Adipocyte (in vitro differentiated cells): ENCODE measurements around the gene OS9.
"Not testable (repeated sequence)": the region's sequence is repeated elsewhere in the genome, so short reads cannot be mapped to it uniquely, and the experiment has no call there.

ENCODE experiments used
- DNase-seq: peaks from one replicate; pipeline ENCODE4 v3.0.0-alpha.2; 2015; ENCODE audit warnings: low read depth
- H3K27me3 ChIP-seq: replicated peaks from 2 replicates; pipeline ENCODE4 v1.7.0; 2013; ENCODE audit warnings: mild to moderate bottlenecking, low read length, moderate library complexity; ENCODE audit not compliant: control insufficient read depth, insufficient read depth
- H3K36me3 ChIP-seq: 2 replicates; pipeline ENCODE4 v1.7.0; 2013; ENCODE audit warnings: low read length, mild to moderate bottlenecking, moderate library complexity; ENCODE audit not compliant: control insufficient read depth, insufficient read depth, severe bottlenecking
- H3K4me1 ChIP-seq: 2 replicates; pipeline ENCODE4 v1.7.0; 2013; ENCODE audit warnings: mild to moderate bottlenecking, low read length, moderate library complexity; ENCODE audit not compliant: control insufficient read depth, insufficient read depth
- H3K4me3 ChIP-seq: 2 replicates; pipeline ENCODE4 v1.7.0; 2013; ENCODE audit warnings: mild to moderate bottlenecking, low read length, moderate library complexity
- H3K9ac ChIP-seq: 2 replicates; pipeline ENCODE4 v1.7.0; 2013; ENCODE audit warnings: mild to moderate bottlenecking, low read length, moderate library complexity
- H3K9me3 ChIP-seq: 2 replicates; pipeline ENCODE4 v1.7.0; 2013; ENCODE audit warnings: mild to moderate bottlenecking, low read length, moderate library complexity; ENCODE audit not compliant: control insufficient read depth

OS9 gene

DNA sequence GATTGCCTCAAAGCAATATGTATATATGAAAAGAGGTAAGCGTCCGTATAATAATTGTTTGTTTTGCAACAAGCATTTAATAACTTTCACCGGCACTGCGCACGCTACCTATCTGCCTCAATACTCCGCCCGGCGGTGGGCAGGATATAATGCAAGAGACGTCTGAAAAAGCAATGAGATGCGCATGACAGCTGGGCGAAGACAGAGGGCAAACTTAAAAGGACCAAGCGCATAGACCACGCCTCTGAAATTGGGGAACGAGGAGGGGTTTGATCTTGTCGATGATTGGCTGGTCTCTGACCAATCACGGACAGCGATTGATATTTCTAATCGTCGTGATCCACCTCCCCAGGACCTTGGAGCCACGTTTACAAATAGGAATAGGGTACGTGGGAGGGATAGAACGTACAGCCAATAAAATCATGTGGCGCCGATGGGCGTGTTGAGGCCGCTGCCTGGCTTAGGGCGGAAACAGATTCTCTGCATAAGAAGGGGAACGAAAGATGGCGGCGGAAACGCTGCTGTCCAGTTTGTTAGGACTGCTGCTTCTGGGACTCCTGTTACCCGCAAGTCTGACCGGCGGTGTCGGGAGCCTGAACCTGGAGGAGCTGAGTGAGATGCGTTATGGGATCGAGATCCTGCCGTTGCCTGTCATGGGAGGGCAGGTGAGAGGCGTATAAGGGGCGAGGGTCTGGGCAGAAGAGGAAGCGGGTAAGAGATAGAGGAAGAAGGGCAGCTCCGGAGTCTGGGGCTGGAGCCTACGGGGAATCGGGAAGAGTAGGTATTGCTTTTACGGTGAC lies at the start of gene OS9:
Gene OS9 (plus strand): TSS at position 474 of the 800 bp plus-strand sequence. CDS start 30 bp downstream, at position 504.
- H3K9me3 ChIP-seq = no peaks in the 10 kb centered on the region

GRCh38 chr12:57645990-57646658 lies 47.8 kb upstream of the OS9 start:
- Histone ChIP-seq H3K27me3 (peaks cover 16% of the 10 kb centered on the region), H3K9me3 (peaks cover 13% of the 10 kb centered on the region)
- DNase-seq, H3K9ac ChIP-seq, H3K36me3 ChIP-seq, H3K4me1 ChIP-seq, H3K4me3 ChIP-seq: not testable (repeated sequence)

More for the DNA sequence above, at the start of gene OS9:
- Histone ChIP-seq H3K9ac (peak within 1 kb of the TSS; percentile 99), H3K36me3 (peaks cover 29% of the 10 kb centered on the region), H3K27me3 (no peaks in the 10 kb centered on the region), H3K4me1 (peaks cover 12% of the 10 kb centered on the region), H3K4me3 (peak within 1 kb of the TSS; percentile 99)
- DNase-seq = peak; percentile 100

GRCh38 chr12:57646659-57647049 lies 47.3 kb upstream of the OS9 start:
- Histone ChIP-seq H3K27me3 (peaks cover 10% of the 10 kb centered on the region), H3K9me3 (peaks cover 13% of the 10 kb centered on the region)
- not testable (repeated sequence) for H3K9ac ChIP-seq, H3K36me3 ChIP-seq, H3K4me3 ChIP-seq, H3K4me1 ChIP-seq, DNase-seq

DNA sequence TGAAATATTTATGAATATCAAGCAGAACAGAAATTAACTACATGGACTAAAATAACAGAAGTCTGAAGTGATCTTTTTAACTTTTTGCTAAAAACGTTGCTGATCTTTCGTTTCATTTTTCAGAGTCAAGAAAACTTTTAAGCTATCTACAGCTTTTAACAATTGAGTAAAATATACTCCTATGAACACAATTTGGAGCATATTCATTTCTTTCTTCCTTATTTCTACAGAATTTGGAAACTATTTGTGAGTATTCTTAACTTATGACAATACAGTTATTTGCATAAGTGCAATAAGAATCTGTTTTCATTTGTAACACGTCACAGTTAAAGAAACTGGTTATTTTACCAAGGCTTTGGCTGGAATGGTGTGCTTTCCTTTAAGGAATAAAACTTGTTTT lies 39.9 kb upstream of the OS9 start:
- no peak for DNase-seq
- H3K27me3 ChIP-seq = no peaks in the 10 kb centered on the region
- H3K9ac ChIP-seq = no peak overlapping the region
- no peaks in the 10 kb centered on the region for H3K4me1 ChIP-seq
- no peak overlapping the region for H3K4me3 ChIP-seq
- no peaks in the 10 kb centered on the region for H3K36me3 ChIP-seq
- peaks cover 4% of the 10 kb centered on the region for H3K9me3 ChIP-seq

GRCh38 chr12:57655541-57656240 lies 38.2 kb upstream of the OS9 start:
- no peaks in the 10 kb centered on the region for H3K4me1 ChIP-seq
- DNase-seq = no peak
- H3K27me3 ChIP-seq = no peaks in the 10 kb centered on the region
- H3K9ac ChIP-seq = no peak overlapping the region
- H3K4me3 ChIP-seq = no peak overlapping the region
- H3K9me3 ChIP-seq = peaks cover 4% of the 10 kb centered on the region
- H3K36me3 ChIP-seq = no peaks in the 10 kb centered on the region

DNA sequence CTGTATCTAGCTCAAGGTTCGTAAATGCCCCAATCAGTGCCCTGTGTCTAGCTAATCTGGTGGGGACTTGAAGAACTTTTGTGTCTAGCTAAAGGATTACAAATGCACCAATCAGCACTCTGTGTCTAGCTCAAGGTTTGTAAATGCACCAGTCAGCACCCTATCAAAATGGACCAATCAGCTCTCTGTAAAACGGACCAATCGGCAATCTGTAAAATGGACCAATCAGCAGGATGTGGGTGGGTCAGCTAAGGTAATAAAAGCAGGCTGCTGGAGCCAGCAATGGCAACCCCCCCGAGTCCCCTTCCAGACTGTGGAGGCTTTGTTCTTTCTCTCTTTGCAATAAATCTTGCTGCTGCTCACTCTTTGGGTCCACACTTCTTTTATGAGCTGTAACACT lies 37.5 kb upstream of the OS9 start:
- H3K36me3 ChIP-seq, DNase-seq, H3K4me1 ChIP-seq, H3K9me3 ChIP-seq, H3K9ac ChIP-seq, H3K27me3 ChIP-seq, H3K4me3 ChIP-seq: not testable (repeated sequence)

DNA sequence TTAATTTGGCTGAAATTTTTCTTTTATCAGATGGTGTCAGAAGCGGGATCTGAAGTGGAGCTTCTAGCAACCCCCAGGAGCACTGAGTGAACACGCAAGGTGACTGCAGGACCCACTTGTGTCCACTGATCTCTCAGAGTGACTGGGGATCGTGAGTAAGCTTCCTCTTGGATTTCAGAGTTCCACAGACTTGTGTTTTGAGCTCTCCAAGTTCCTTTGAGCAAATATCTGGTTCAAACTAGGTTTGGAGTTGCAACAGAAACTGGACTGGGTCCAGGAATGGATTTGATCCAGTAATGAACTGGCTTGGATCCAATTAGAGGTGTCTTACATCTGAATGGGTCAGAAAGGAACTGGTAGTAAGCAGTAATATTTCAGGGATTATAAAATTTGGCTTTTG lies 36.2 kb upstream of the OS9 start:
- Histone ChIP-seq H3K4me3 (no peak overlapping the region), H3K9ac (no peak overlapping the region), H3K9me3 (peaks cover 10% of the 10 kb centered on the region), H3K4me1 (no peaks in the 10 kb centered on the region), H3K27me3 (no peaks in the 10 kb centered on the region), H3K36me3 (no peaks in the 10 kb centered on the region)
- peak; percentile 60 for DNase-seq

GRCh38 chr12:57658890-57659289 lies 35.0 kb upstream of the OS9 start:
- H3K9ac ChIP-seq = no peak overlapping the region
- H3K4me1 ChIP-seq = no peaks in the 10 kb centered on the region
- DNase-seq = no peak
- no peaks in the 10 kb centered on the region for H3K27me3 ChIP-seq
- H3K36me3 ChIP-seq = no peaks in the 10 kb centered on the region
- H3K9me3 ChIP-seq = peaks cover 8% of the 10 kb centered on the region
- no peak overlapping the region for H3K4me3 ChIP-seq

- Histone ChIP-seq H3K36me3 (no peaks in the 10 kb centered on the region), H3K9ac (no peak overlapping the region), H3K27me3 (no peaks in the 10 kb centered on the region), H3K9me3 (peaks cover 6% of the 10 kb centered on the region), H3K4me3 (no peak overlapping the region), H3K4me1 (no peaks in the 10 kb centered on the region)
- DNase-seq = no peak
These were observed 32.6 kb upstream of the OS9 start for GRCh38 chr12:57661376-57661775.

DNA sequence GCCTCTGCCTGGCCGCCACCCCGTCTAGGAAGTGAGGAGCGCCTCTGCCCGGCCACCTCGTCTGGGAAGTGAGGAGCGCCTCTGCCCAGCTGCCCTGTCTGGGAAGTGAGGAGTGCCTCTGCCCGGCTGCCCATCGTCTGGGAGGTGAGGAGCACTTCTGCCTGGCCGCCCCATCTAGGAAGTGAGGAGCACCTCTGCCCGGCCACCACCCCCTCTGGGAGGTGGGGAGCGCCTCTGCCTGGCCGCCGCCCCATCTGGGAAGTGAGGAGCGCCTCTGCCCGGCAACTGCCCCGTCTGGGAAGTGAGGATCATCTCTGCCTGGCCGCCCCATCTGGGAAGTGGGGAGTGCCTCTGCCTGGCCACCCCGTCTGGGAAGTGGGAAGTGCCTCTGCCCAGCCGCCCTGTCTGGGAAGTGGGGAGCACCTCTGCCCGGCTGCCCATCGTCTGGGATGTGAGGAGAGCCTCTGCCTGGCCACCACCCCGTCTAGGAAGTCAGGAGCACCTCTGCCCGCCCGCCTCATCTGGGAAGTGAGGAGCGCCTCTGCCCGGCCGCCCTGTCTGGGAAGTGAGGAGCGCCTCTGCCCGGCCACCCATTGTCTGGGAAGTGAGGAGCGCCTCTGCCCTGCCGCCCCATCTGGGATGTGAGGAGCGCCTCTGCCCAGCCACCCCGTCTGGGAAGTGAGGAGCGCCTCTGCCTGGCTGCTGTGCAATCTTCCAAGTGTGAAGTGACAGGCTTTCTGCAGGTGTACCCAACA lies 28.7 kb upstream of the OS9 start:
- H3K36me3 ChIP-seq, DNase-seq, H3K9ac ChIP-seq, H3K9me3 ChIP-seq, H3K4me3 ChIP-seq, H3K27me3 ChIP-seq, H3K4me1 ChIP-seq: not testable (repeated sequence)

- Histone ChIP-seq H3K4me3 (no peak overlapping the region), H3K4me1 (no peaks in the 10 kb centered on the region), H3K27me3 (no peaks in the 10 kb centered on the region), H3K9me3 (no peaks in the 10 kb centered on the region), H3K36me3 (no peaks in the 10 kb centered on the region), H3K9ac (no peak overlapping the region)
- DNase-seq = no peak
These were observed 27.0 kb upstream of the OS9 start for GRCh38 chr12:57666897-57667296.
